Activated gamma-delta T cell treated with anti-CD3 and anti-CD28 coated beads, Interleukin-2, amount 50 U/mL, for 16 hours (primary cell): ENCODE measurements around the gene SLC44A4.
A peak's percentile ranks its signal among the peaks of the same experiment; 100 is the strongest.
"Not testable (repeated sequence)": the region's sequence is repeated elsewhere in the genome, so short reads cannot be mapped to it uniquely, and the experiment has no call there.

Source experiments
- DNase-seq: peaks from one replicate; pipeline ENCODE4 v3.0.0-alpha.2; 2020; ENCODE audit warnings: low read depth

The SLC44A4 gene

DNA sequence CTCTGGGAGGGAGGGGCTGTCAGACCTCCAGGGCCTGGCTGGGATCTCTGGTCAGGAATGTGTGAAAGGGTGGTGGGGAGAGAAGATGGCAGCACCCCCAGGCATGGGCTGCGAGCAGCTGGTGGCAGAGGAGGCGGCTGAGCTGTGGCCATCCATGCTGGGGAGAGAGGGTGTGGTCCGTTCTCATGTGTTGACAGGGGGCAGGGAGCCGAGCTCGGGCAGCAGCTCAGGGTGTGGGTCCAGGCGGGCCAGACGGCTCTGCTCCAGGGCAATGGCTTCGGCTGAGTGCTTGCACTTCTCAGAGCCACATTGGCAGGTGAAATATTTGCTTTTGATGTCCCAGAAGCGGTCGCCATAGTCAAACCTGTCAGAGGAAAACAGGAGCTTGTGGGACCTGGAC is 1.1 kb upstream of the SLC44A4 start:
- DNase-seq, result no peak

DNA sequence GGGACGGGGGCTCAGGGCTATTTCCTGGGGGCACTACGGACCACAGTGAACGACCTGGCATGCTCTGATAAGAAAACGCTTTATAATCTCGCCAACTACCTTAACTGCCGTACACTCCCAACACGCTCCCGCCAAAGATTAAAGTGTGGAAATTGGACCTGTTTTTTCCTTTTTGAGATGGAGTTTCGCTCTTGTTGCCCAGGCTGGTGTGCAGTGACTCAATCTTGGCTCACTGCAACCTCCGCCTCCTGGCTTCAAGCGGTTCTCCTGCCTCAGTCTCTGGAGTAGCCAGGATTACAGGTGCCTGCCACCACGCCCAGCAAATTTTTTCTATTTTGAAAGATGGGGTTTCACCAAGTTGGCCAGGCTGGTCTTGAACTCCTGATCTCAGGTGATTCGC is 346 bp upstream of the SLC44A4 start:
- no peak for DNase-seq

DNA sequence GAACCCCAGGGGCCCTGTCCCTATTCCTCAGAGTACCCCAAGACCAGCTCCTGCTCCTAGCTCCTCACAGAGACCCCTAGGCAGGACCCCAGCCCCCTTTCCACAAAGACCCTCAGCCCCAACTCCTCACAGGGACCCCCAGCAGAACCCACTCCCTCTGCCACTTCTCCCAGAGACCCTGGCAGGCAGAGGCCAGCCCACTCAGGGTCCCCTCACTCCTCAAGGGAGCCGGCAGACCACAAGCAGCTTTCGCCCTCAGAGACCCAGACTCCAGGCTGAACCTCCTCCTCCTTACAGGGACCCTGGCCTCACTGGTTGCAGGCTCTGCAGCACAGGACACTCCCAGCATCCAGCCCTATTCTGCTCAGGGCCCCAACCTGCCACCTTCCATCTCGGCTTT is 575 bp downstream of the SLC44A4 start:
- no peak for DNase-seq

DNA sequence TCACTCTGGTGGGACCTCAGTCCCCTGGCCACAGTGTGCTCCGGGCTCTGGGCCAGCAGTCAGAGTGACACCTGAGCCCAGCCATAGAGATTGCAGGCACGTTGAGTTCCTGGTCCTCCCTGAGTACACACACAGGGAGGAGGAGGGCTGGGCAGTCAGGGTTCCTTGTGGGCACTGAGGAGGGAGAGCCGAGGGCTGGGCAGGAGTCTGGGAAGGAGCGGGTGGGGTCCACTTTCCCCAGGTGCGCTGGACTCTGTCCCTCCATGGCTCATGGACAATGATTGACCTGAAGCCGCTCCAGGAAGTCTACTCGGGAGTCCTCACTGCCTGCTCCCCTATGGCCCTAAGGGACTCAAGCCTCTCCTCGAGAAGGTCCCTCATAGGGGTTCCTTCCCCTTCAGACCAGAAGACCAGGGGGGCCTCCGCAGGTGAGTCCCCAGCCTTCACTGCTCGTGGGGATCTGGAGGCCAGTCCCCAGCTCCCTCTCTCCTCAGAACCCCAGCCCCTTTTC is 1.1 kb downstream of the SLC44A4 start:
- no peak for DNase-seq

DNA sequence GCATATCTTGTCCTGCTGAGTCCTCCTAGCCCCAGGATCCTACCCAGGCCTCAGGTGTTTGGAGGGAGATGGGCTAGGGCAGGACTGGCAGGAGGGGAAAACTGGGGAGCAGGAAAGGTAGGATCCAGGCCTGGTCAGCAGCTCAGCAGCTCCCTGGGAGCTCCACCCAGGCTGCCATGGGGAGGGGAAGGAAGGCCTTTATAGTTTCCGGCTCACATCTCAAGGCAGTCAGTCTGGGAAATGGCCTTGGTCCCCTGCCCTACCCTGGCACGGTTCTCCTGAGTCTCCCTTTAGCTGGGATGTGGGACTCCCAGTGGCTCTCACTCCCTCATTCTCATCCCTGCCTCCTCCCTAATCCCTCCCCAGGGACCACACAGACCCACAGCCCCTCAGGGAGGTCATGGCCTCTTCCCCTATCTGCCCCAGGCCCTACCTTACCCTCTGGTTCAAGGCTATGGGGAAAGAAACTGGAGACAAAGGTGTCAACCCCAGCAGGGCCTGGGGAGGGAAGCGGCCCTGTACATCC is 1.6 kb downstream of the SLC44A4 start:
- no peak for DNase-seq

DNA sequence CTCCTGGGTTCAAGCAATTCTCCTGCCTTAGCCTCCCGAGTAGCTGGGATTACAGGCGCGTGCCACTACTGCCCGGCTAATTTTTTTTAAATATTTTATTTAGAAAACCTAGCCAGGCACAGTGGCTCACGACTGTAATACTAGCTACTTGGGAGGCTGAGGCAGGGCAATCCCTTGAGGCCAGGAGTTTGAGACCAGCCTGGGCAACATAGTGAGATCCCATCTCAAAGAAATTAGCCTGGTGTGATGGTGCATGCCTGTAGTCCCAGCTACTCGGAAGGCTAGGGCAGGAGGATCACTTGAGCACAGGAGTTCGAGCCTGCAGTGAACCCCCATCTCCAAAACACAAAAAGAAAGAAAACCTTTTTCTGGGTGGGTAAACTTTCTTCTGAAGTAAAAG is 2.4 kb downstream of the SLC44A4 start:
- no peak for DNase-seq

DNA sequence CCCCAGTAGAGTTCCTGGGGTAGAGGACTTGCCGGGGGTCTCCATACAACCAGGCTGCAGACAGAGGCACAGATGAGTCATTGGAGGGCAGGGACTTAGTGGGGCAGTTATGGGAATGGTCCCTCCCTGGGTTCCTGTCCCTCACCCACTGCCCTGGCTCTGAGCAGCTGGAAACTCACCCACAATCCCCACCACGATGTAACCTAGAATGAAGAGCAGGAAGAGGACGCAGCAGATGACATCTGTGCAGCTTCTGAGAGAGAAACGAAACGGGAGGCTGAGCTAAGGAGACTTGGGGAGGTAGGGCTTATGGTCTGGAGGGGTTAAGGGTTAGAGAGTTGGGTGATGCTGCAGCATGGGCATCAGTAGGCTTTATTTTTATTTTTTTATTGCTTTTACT is 2.9 kb downstream of the SLC44A4 start:
- DNase-seq, result no peak

DNA sequence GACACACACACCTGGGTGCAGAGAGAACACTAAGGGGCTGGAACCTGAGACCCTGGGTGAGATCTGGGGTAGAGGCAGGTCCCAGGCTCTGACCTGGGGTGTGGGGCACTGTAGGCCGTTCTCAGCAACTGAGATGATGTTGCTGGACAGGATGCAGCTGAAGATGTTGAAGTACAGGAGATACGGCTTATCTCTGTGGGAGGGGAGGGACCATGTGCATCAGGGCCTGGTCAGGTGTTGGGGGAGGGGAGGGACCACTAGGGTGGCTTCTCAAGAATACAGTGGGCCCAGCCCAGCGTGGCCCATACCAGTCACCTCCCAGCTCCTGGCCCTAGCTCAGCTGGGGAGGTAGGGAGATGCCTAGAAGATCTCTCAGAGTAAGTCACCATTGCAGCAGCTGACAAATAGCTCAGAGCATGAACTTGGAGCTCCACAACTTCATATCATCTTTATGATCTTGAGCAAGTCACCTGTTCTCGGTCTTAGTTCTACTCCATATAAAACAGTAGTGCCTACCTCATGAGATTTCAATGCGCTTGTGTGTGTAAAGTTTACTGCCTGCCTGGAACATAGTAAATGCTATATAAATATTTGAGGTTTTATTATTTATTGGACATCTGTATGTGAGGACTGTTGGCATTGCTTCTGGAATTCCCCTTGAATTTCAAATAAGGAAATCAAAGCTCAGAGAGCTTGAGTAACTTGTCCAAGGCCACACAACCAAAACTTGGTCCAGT is 3.8 kb downstream of the SLC44A4 start:
- no peak for DNase-seq

DNA sequence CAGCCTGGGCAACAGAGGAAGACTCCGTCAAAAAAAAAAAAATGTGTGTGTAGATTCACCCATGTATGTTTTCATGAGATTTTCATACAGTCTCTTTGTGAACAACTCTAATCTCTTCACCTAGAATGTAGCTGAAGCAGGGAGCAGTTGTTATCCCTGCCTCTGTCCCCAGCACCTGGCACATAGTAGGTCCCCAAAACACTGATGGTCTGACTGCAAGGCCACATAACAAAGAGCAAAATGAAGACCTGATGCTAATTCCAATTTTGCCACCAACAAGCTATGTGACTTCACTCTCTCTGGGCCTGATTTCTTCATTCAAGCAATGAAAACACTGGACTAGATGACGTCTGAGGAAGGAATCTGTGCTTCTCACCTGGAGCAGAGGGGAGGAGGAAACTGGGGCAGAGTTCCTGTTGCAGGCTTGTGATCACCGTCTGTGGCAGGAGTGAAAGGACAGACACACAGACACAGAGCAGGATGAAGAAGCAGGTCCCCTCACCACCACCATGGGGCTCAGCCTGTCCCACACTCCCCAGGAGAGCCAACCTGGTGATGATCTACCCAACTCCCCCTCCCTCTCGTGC is 4.6 kb downstream of the SLC44A4 start:
- no peak for DNase-seq

DNA sequence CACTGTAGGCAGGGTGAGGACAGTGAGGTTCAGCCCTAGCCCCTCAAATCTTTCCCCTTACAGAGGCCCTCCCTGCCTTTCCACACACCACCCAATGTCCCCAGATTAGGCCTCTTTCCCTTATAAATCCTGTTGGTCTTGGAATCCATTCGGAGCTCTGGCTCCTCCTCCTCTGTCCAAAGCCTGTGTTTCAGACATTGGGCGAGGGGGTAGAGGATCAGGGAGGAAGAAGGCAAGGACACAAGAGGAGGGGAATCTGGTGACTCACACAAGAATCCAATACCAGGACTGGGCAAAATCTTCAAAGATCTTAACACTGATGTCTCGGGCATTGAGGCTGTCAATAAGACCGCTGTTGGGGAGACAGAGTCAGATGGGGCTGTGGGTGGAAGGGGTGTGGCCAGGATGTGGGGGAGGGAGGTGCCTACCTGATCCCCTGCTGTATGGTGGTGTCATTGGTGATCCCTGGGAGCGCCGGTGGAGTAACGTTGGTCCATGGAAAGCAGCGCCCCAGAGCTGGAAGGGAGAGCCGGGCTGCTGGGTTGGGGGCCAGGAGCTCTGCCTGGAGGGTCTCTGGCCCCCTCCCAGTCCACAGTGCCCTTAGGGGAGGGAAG is 7.6 kb downstream of the SLC44A4 start:
- DNase-seq, result no peak

DNA sequence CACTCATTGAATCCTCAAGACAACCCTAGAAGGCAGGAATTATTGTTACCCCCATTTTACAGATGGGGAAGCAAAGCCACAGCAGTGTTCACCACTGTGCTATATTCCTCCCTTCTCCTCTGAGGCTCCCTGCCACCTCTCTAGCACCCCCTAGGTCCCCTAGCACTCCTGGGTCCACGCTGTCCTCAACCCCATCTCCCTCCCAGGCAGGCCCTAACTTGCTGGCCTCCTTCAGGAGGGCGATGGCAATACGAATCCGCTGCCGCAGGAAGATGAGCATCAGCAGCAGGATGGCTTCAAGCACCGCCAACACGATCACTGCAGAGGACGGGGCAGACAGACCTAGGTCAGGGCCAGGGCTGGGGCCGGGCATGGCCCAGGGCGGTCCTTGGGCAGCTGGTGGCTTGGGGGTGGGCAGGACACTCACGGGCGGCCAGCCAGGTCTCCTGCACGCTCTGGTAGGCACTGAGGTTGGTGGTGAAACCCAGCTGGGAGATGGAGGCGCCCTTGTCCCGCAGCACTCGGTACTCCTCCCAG is 8.3 kb downstream of the SLC44A4 start:
- DNase-seq, result no peak

DNA sequence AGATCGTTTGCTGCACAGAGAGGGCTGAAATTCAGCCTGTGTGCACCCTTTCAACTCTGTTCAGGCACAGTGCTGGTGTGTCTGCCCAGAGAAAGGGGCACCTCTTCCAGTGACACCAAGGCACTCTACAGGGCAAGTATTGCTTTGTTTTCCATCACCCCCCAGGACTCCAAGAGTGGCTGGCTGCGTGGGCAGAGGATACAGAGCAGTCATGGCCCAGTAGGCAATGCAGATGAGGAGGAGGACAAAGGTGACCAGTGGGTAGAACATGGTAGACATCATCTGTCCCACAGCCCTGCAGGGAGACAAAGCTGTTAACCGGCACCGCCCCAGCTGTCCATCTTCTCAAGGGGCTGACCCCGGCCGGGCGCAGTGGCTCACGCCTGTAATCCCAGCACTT is 9.5 kb downstream of the SLC44A4 start:
- no peak for DNase-seq

DNA sequence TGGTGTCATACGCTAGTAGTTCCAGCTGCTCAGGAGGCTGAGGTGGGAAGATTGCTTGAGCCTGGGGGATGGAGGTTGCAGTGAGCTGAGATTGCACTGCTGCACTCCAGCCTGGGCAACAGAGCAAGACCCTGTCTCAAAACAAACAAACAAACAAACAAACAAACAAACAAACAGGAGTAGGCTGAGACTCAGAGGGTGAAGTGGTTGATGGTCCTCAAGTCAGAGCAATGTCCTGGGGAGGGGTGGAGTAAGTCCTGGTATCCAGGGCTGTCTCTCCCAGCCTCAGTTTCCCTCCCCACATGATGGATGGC is 10.2 kb downstream of the SLC44A4 start:
- DNase-seq, result not testable (repeated sequence)

DNA sequence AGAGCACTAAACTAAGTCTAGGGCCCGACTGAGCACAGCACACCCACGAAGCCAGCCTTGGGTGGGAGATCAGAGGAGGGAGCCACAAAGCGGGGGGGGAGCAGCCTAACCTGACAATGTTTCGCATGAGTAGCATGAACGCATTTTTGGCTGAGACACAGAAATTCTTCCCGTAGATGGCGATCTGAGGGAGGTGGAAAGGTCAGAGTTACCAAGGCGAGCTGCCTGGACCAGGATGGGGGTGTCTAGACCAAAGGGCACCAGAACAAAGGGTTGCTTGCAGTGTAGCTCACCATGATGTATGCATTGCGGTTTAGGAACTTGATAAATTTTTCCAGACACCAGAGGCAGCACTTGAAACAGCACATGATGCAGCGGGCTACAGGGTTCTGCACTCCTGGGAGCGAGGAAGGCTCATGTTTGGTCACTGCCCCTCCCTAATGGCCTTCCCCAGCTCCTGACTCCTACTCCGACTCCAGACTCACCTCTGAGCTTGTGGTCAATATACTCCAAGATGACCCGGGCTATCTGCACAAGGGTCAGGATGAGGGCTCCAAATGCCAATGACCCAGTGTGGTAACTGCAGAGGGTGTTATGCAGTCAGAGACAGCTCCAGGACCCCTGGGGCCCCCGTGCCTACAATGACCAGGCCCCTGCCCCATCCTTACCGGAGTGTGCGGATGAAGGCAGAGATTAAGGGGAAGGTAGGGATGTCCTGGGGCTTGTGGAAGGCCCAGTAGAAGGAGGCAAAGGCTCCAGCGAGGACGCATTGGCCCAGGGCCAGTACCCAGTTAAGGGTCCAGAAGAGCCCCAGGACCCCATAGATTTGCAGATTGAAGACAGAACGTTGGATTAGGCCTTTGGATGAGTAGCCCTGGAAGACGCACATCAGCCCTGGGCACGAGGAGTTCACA is 13.3 kb downstream of the SLC44A4 start:
- no peak for DNase-seq

DNA sequence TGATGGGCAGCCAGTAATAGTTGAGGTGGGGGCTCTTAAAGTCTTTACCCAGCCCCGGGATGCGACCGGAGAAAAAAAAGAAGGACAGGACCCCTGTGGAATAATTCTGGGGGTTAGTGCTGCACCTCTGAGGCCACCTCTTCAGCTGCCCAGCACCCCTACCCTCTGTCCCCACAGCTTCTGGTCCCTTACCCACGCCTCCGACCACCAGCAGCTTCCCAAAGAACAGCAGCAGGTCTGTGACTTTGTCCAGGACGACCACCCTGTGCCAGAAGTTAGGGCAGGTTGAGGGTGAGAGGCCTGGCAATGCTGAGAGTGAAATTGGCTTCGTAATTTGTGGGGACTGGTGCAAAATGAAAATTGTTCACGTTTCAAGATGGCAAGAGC is 14.0 kb downstream of the SLC44A4 start:
- DNase-seq, result no peak

DNA sequence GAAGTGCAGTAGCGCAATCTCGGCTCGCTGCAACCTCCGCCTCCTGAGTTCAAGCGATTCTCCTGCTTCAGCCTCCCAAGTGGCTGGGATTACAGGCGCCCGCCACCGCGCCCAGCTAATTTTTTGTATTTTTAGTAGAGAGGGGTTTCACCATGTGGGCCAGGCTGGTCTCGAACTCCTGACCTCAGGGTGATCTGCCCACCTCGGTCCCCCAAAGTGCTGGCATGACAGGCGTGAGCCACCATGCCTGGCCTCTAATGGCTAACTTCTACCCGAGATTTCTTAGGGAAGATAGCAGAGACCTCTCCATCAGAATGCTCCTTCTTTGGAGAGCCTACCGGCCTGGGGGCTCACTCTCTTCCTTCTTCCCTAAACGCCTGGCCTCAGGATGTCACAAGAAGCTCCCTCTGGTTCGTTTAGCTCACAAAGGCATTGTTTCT is 14.7 kb downstream of the SLC44A4 start:
- DNase-seq, result not testable (repeated sequence)

DNA sequence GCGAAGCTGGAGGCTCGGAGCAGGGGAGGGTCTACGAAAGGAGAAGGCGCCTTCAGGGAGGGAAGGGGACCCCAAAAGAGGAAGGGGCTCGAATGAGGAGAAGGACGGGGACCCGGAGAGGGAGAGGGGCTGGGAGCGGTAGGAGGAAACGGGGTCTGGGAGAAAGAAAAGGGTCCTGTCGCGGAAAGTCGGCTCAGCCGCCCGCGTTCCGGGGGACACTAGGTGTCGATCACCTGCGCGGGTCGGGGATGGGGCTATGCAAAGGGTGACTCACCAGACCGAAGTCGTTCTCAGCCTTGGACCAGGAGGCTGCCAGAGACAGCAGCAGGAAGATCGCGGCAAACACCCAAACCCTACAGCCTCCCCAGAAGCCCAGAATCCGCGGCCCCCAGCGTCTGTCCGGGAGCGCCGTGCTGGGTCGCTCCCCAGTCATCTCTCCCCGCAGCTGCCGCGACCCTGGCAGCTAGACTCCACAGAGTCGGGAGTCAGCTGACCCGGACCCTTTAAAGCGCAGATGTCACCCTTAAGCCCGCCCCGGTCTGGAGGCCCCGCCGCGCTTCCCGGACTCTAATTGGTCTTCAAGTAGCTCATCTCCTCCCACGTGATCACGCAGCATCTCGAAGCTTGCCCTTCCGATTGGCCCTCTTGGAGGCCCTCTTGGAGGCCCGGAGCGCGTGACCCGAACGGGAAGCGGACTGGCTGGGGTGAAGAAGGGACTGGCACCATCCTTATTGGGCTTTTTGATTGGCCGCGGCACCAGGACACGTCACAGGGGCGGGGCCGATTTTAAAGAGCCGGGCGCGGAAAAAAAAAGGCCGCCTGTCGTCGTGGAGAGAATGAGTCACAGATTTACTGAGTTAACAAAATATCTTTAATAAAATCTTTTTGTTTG is 16.2 kb downstream of the SLC44A4 start, which contains the start of gene NEU1:
Gene NEU1 (minus strand): TSS at position 478 of the 892 bp plus-strand sequence. CDS start 45 bp downstream, at position 433.
- DNase-seq, result peak; percentile 98

DNA sequence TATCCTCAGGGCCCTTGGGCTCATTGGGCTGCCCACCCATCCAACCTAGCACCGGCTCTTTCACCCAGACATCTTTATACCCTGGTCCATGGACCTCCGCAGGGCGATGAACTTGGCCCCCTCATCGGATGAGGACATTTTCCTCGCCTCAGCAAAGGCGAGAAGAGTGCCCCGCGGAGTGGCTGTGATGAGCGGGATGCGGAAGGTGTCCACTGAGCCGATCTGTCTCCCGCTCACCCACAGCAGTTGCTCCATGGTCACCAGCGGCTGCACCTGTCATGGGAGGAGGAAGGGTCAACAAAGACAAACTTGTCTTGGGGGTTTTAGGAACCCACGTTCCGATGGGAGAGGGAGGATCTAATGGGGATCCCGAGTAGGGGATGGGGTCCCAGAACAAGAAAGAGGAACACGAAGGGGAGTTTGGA is 16.9 kb downstream of the SLC44A4 start:
- no peak for DNase-seq

DNA sequence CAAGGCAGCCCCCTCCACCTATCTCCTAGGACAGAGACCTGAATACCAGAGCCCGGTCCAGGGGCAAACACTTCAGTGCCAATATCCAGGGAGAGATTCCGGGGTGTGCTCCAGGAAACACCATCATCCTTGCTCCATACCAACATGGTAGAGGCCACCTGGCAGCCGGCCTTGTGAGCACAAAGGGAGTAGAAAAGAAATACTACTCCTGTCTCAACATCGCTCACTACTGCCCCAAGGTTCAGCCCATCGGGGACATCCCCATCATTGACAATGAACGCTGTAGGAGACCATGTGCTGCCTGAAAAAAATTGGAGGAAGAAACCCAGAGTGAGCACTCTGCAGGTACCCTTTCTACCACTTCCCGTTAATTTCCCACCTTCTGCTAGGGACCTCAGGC is 17.6 kb downstream of the SLC44A4 start:
- DNase-seq, result no peak

DNA sequence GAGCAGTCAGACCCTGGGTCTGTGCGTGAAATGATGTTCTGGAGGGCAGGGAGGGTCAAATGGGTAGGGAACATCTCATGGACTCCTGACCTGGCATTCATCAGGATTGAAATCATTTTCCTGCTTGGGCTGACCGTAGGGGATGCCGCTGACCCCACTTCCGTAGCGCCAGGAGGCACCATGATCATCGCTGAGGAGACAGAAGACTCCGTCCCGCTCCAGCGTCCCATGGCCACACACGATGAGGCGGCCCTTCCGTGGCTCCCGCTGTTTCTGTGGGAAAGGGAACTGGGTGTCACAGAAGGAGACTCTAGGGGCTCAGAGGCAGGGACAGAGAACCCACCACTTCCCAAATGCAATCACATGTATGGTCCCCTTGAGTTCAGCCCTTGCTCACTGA is 18.4 kb downstream of the SLC44A4 start:
- DNase-seq, result no peak

DNA sequence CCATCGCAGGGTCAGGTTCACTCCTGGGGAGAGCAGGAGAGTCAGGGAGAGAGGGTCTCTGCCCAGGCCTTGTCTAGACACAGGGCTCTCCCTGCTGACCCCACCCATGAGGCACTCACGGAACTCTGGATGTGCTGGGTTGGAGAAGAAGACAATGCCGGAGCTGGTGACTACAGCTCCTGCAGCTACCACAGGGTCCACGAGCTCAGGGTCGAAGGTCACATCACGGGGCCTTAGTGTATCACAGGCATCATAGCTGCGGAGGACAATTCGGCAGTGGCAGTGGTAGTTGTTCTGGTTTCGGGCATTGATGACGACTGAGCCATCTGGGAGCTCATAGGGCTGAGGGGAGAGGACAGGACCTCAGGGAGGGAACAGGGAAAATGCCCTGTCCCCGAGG is 18.9 kb downstream of the SLC44A4 start:
- no peak for DNase-seq
